Measurements from ENCODE around the gene TFEC. TPM values are rescaled to one million over a fixed set of nuclear protein-coding genes. Genes with fewer than 3 reads are reported as not detected.
A peak's percentile ranks its signal among the peaks of the same experiment; 100 is the strongest.

TFEC gene
- total and polyA plus RNA-seq, 2 experiments from 2014 or later: not detected

DNA sequence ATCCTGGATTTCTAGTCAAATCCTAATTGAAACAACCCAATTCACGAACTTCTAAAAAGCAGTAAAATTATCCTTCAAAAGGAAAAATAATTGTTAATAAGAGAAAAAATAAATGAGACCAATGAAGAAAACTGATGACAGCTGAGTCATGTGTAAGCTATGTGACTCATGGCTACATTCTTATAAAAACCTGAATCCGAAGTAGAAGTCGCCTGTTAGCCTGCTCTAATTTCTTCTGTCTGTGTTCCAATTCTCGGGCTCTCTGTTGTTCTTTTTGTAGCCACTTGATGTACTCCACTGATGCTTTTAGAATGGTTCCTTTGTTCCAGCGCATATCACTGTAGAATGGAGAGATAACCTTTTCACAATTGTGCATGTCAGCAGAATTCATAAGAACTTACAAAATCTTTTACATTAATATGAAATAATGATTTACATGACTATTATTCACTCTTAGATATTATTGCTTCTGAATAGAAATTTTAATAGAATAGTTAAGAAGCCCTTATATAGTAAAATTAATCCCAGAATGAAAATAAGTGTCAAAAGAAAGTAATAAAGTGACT is 88.8 kb downstream of the TFEC start:
- no peak overlapping the region for H3K4me2 ChIP-seq
- H4K20me1 ChIP-seq (replicated peaks; ENCODE audit: insufficient read depth): no peaks in the 10 kb centered on the region
- H3K27ac ChIP-seq (ENCODE audit: low read depth): no peak overlapping the region
- no peak overlapping the region for H3K4me3 Mint-ChIP-seq
- no peak overlapping the region for H2AFZ ChIP-seq
- no peaks in the 10 kb centered on the region for H3K36me3 ChIP-seq (ENCODE audit: insufficient read depth)
- no peaks in the 10 kb centered on the region for H3K27me3 ChIP-seq (ENCODE audit: insufficient read depth)
- no peaks in the 10 kb centered on the region for H3K9me2 ChIP-seq (ENCODE audit: insufficient read depth)
- H3K27ac Mint-ChIP-seq: 0 out of 2 replicates have a peak overlapping the region, but pooled peaks have one; percentile 25
- H3K27me3 Mint-ChIP-seq (ENCODE audit: insufficient read depth, low read depth, poor library complexity): no peaks in the 10 kb centered on the region
- H3K79me2 ChIP-seq (replicated peaks; ENCODE audit: insufficient read depth): no peaks in the 10 kb centered on the region
- no peaks in the 10 kb centered on the region for H3F3A ChIP-seq (replicated peaks; ENCODE audit: low read depth)
- TF ChIP-seq CREB1 (CRISPR knock-in tag; IDR thresholded peaks at IDR 0.05; ENCODE audit: low read depth) (no peak), ZNF331 (CRISPR knock-in tag; IDR thresholded peaks at IDR 0.05; ENCODE audit: low read depth) (no peak)
- H3K36me3 Mint-ChIP-seq (ENCODE audit: low read depth): no peaks in the 10 kb centered on the region
- H3K4me1 Mint-ChIP-seq: no peaks in the 10 kb centered on the region
- DNase-seq (ENCODE audit: low spot score): peak; percentile 6
- no peaks in the 10 kb centered on the region for H3K9me3 Mint-ChIP-seq
- H3K4me1 ChIP-seq (ENCODE audit: insufficient read depth): no peaks in the 10 kb centered on the region
- H3K4me3 ChIP-seq: no peak overlapping the region
- ATAC-seq: no peak

DNA sequence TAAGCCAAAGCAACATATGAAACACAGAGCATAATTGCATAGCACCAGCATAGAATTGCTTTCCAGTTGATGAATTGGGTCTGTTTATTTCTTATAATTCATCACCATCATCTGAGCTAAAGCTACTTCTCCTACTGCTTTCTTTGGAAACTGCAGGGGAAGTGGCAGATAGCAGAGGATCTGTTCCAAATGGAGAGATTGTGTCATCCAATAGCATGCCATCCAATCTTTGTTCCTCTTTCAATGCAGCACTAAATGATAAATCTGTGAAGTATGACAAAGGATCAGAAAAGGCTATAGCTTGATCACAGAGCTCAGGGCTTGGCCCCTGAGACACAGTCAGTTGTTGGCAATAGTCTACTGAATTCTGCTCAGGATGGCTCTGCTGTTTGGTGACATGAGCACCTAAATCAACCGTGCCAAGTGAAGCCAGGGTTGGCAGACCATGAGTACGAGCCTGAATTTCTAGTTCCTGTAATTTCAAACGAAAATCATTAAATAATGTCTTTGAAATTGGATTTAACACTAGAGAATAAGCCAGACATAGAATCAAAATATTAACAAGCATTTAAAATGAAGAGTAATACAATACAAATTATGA is 90.0 kb downstream of the TFEC start:
- Mint-ChIP-seq H3K4me1 (no peaks in the 10 kb centered on the region), H3K27ac (no peak overlapping the region), H3K36me3 (ENCODE audit: low read depth) (no peaks in the 10 kb centered on the region), H3K4me3 (no peak overlapping the region), H3K9me3 (no peaks in the 10 kb centered on the region), H3K27me3 (ENCODE audit: insufficient read depth, low read depth, poor library complexity) (no peaks in the 10 kb centered on the region)
- H3K36me3 ChIP-seq (ENCODE audit: insufficient read depth): no peaks in the 10 kb centered on the region
- H3K4me1 ChIP-seq (ENCODE audit: insufficient read depth): no peaks in the 10 kb centered on the region
- H2AFZ ChIP-seq: no peak overlapping the region
- H3K27me3 ChIP-seq (ENCODE audit: insufficient read depth): no peaks in the 10 kb centered on the region
- no peak for ATAC-seq
- no peaks in the 10 kb centered on the region for H4K20me1 ChIP-seq (replicated peaks; ENCODE audit: insufficient read depth)
- H3K79me2 ChIP-seq (replicated peaks; ENCODE audit: insufficient read depth): no peaks in the 10 kb centered on the region
- no peak overlapping the region for H3K4me2 ChIP-seq
- peak; percentile 9 for DNase-seq (ENCODE audit: low spot score)
- H3K27ac ChIP-seq (ENCODE audit: low read depth): no peak overlapping the region
- TF ChIP-seq JUNB (IDR thresholded peaks at IDR 0.05; ENCODE audit: unreplicated experiment) (no peak), ZNF114 (CRISPR knock-in tag; IDR thresholded peaks at IDR 0.05) (no peak)
- no peak overlapping the region for H3K4me3 ChIP-seq
- H3F3A ChIP-seq (replicated peaks; ENCODE audit: low read depth): no peaks in the 10 kb centered on the region
- H3K9me2 ChIP-seq (ENCODE audit: insufficient read depth): no peaks in the 10 kb centered on the region

DNA sequence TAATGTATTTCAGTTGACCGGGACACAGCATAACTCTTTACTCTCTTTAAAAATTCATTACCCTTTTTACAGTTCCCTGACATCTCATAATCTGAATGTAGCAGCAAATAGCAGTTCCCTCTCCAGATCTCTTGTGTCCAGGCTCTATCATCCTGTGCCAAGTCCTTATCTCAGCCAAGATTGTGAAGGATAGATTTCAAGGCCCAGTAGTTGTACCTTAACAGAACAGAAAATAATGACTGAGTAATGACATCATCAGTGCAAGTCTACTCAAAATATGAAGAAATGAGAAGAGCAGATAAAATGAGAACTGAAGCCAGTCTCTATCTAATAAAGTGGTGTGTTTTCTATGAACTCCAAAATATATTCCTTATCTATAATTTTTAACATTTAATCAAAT is 92.6 kb downstream of the TFEC start:
- no peaks in the 10 kb centered on the region for H3K27me3 Mint-ChIP-seq (ENCODE audit: insufficient read depth, low read depth, poor library complexity)
- no peaks in the 10 kb centered on the region for H3K79me2 ChIP-seq (replicated peaks; ENCODE audit: insufficient read depth)
- no peak overlapping the region for H3K27ac Mint-ChIP-seq
- no peak overlapping the region for H3K4me2 ChIP-seq
- H3K4me3 ChIP-seq: no peak overlapping the region
- no peaks in the 10 kb centered on the region for H3K36me3 ChIP-seq (ENCODE audit: insufficient read depth)
- peaks cover 3% of the 10 kb centered on the region; the same call in 1 of the 2 replicates for H3K4me1 ChIP-seq (ENCODE audit: insufficient read depth)
- DNase-seq (ENCODE audit: low spot score) (no peak), ATAC-seq (no peak)
- no peaks in the 10 kb centered on the region for H3F3A ChIP-seq (replicated peaks; ENCODE audit: low read depth)
- no peaks in the 10 kb centered on the region for H3K36me3 Mint-ChIP-seq (ENCODE audit: low read depth)
- H4K20me1 ChIP-seq (replicated peaks; ENCODE audit: insufficient read depth): no peaks in the 10 kb centered on the region
- H3K4me1 Mint-ChIP-seq: peaks cover under 1% of the 10 kb centered on the region; the same call in 2 of the 3 replicates
- H2AFZ ChIP-seq: no peak overlapping the region
- H3K4me3 Mint-ChIP-seq: no peak overlapping the region
- H3K9me3 Mint-ChIP-seq: no peaks in the 10 kb centered on the region
- H3K9me2 ChIP-seq (ENCODE audit: insufficient read depth): no peaks in the 10 kb centered on the region
- no peak overlapping the region for H3K27ac ChIP-seq (ENCODE audit: low read depth)
- H3K27me3 ChIP-seq (ENCODE audit: insufficient read depth): no peaks in the 10 kb centered on the region
- TF ChIP-seq EZH2 (IDR thresholded peaks at IDR 0.05; ENCODE audit: low read depth, unreplicated experiment) (no peak), CREB1 (CRISPR knock-in tag; IDR thresholded peaks at IDR 0.05; ENCODE audit: low read depth) (no peak), EZH2phosphoT487 (IDR thresholded peaks at IDR 0.05; ENCODE audit: unreplicated experiment) (no peak)
- TF ChIP-seq, protein P1, sequence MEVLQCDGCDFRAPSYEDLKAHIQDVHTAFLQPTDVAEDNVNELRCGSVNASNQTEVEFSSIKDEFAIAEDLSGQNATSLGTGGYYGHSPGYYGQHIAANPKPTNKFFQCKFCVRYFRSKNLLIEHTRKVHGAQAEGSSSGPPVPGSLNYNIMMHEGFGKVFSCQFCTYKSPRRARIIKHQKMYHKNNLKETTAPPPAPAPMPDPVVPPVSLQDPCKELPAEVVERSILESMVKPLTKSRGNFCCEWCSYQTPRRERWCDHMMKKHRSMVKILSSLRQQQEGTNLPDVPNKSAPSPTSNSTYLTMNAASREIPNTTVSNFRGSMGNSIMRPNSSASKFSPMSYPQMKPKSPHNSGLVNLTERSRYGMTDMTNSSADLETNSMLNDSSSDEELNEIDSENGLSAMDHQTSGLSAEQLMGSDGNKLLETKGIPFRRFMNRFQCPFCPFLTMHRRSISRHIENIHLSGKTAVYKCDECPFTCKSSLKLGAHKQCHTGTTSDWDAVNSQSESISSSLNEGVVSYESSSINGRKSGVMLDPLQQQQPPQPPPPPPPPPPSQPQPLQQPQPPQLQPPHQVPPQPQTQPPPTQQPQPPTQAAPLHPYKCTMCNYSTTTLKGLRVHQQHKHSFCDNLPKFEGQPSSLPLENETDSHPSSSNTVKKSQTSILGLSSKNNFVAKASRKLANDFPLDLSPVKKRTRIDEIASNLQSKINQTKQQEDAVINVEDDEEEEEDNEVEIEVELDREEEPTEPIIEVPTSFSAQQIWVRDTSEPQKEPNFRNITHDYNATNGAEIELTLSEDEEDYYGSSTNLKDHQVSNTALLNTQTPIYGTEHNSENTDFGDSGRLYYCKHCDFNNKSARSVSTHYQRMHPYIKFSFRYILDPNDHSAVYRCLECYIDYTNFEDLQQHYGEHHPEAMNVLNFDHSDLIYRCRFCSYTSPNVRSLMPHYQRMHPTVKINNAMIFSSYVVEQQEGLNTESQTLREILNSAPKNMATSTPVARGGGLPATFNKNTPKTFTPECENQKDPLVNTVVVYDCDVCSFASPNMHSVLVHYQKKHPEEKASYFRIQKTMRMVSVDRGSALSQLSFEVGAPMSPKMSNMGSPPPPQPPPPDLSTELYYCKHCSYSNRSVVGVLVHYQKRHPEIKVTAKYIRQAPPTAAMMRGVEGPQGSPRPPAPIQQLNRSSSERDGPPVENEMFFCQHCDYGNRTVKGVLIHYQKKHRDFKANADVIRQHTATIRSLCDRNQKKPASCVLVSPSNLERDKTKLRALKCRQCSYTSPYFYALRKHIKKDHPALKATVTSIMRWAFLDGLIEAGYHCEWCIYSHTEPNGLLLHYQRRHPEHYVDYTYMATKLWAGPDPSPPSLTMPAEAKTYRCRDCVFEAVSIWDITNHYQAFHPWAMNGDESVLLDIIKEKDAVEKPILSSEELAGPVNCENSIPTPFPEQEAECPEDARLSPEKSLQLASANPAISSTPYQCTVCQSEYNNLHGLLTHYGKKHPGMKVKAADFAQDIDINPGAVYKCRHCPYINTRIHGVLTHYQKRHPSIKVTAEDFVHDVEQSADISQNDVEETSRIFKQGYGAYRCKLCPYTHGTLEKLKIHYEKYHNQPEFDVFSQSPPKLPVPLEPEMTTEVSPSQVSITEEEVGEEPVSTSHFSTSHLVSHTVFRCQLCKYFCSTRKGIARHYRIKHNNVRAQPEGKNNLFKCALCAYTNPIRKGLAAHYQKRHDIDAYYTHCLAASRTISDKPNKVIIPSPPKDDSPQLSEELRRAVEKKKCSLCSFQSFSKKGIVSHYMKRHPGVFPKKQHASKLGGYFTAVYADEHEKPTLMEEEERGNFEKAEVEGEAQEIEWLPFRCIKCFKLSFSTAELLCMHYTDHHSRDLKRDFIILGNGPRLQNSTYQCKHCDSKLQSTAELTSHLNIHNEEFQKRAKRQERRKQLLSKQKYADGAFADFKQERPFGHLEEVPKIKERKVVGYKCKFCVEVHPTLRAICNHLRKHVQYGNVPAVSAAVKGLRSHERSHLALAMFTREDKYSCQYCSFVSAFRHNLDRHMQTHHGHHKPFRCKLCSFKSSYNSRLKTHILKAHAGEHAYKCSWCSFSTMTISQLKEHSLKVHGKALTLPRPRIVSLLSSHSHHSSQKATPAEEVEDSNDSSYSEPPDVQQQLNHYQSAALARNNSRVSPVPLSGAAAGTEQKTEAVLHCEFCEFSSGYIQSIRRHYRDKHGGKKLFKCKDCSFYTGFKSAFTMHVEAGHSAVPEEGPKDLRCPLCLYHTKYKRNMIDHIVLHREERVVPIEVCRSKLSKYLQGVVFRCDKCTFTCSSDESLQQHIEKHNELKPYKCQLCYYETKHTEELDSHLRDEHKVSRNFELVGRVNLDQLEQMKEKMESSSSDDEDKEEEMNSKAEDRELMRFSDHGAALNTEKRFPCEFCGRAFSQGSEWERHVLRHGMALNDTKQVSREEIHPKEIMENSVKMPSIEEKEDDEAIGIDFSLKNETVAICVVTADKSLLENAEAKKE (CRISPR knock-in tag; IDR thresholded peaks at IDR 0.05): no peak

All from GM23338 (cell line).